ENCODE data around the gene GALR3.
"Not testable (repeated sequence)": the region's sequence is repeated elsewhere in the genome, so short reads cannot be mapped to it uniquely, and the experiment has no call there.

GALR3 gene

DNA sequence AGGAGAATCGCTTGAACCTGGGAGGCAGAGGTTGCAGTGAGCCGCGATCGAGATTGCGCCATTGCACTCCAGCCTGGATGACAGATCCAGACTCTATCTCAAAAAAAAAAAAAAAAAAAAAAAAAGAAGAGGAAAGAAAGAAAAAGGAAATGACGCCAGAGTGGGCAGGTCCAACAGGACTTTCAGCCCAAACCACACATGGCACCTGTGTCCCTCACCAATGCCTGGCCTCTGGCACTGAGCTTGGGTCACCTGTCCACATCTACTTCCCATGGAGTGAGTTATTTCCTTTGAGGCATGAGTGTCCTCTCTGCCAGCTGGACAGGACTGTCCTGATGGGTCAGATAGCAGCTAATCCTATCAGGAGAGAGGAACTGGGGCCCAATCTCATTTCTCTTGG, 30.7 kb upstream of the GALR3 start:
- H3K36me3 ChIP-seq (replicated peaks), result no peaks in the 10 kb centered on the region
- TF ChIP-seq, protein P1, sequence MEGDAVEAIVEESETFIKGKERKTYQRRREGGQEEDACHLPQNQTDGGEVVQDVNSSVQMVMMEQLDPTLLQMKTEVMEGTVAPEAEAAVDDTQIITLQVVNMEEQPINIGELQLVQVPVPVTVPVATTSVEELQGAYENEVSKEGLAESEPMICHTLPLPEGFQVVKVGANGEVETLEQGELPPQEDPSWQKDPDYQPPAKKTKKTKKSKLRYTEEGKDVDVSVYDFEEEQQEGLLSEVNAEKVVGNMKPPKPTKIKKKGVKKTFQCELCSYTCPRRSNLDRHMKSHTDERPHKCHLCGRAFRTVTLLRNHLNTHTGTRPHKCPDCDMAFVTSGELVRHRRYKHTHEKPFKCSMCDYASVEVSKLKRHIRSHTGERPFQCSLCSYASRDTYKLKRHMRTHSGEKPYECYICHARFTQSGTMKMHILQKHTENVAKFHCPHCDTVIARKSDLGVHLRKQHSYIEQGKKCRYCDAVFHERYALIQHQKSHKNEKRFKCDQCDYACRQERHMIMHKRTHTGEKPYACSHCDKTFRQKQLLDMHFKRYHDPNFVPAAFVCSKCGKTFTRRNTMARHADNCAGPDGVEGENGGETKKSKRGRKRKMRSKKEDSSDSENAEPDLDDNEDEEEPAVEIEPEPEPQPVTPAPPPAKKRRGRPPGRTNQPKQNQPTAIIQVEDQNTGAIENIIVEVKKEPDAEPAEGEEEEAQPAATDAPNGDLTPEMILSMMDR (IDR thresholded peaks at IDR 0.05; ENCODE audit: low read depth, low read length, missing control alignments), result no peak
- no peak overlapping the region for H3K4me3 ChIP-seq (ENCODE audit: low read depth, low read length)
- no peak for DNase-seq
- no peaks in the 10 kb centered on the region for H3K27me3 ChIP-seq (replicated peaks)
- in situ Hi-C loops (cut with HindIII; ENCODE audit: low pct_ligation_motif_present, low sequenced_read_pairs), result no loop called here
- no peak overlapping the region for H3K27ac ChIP-seq

GRCh38 chr22:37794376-37794775, 28.8 kb upstream of the GALR3 start:
- Histone ChIP-seq H3K27me3 (replicated peaks) (no peaks in the 10 kb centered on the region), H3K27ac (no peak overlapping the region), H3K36me3 (replicated peaks) (no peaks in the 10 kb centered on the region), H3K4me3 (ENCODE audit: low read depth, low read length) (no peak overlapping the region)
- in situ Hi-C loops (cut with HindIII; ENCODE audit: low pct_ligation_motif_present, low sequenced_read_pairs), result no loop called here
- TF ChIP-seq, protein P1 (IDR thresholded peaks at IDR 0.05; ENCODE audit: low read depth, low read length, missing control alignments), result no peak
- DNase-seq, result no peak

DNA sequence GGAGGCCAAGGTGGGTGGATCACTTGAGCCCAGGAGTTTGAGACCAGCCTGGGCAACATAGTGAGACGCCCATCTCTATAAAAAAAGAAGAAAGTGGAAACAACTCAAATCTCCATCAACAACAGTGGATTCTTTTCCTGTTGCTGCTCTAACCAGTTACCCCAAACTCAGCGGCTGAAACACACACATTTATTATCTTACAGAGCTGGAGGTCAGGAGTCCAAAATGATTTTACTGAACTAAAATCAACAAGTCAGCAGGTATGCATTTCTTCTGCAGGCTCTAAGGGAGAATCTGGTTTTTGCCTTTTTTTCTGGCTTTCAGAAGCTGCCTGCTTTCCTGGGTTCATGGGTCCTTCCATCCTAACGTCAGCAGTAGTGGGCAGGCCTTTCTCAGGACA, 27.1 kb upstream of the GALR3 start:
- Histone ChIP-seq H3K27me3 (replicated peaks) (no peaks in the 10 kb centered on the region), H3K36me3 (replicated peaks) (no peaks in the 10 kb centered on the region), H3K27ac (no peak overlapping the region), H3K4me3 (ENCODE audit: low read depth, low read length) (no peak overlapping the region)
- DNase-seq, result no peak
- in situ Hi-C loops (cut with HindIII; ENCODE audit: low pct_ligation_motif_present, low sequenced_read_pairs), result no loop called here
- TF ChIP-seq, protein P1 (IDR thresholded peaks at IDR 0.05; ENCODE audit: low read depth, low read length, missing control alignments), result no peak

- in situ Hi-C loops (cut with HindIII; ENCODE audit: low pct_ligation_motif_present, low sequenced_read_pairs); H3K27me3 ChIP-seq (replicated peaks); H3K27ac ChIP-seq: not testable (repeated sequence)
Measured at GRCh38 chr22:37797259-37797658, 25.9 kb upstream of the GALR3 start.

GRCh38 chr22:37797874-37798500, 25.2 kb upstream of the GALR3 start:
- Histone ChIP-seq H3K4me3 (ENCODE audit: low read depth, low read length) (no peak overlapping the region), H3K36me3 (replicated peaks) (no peaks in the 10 kb centered on the region), H3K27me3 (replicated peaks) (no peaks in the 10 kb centered on the region), H3K27ac (no peak overlapping the region)
- in situ Hi-C loops (cut with HindIII; ENCODE audit: low pct_ligation_motif_present, low sequenced_read_pairs), result no loop called here
- TF ChIP-seq, protein P1 (IDR thresholded peaks at IDR 0.05; ENCODE audit: low read depth, low read length, missing control alignments), result no peak
- DNase-seq, result no peak

More at GRCh38 chr22:37797259-37797658, 25.9 kb upstream of the GALR3 start:
- H3K36me3 ChIP-seq (replicated peaks); DNase-seq; H3K4me3 ChIP-seq (ENCODE audit: low read depth, low read length): not testable (repeated sequence)

- DNase-seq; H3K27me3 ChIP-seq (replicated peaks); H3K36me3 ChIP-seq (replicated peaks); H3K4me3 ChIP-seq (ENCODE audit: low read depth, low read length); in situ Hi-C loops (cut with HindIII; ENCODE audit: low pct_ligation_motif_present, low sequenced_read_pairs); H3K27ac ChIP-seq: not testable (repeated sequence)
Measured at GRCh38 chr22:37799979-37800378, 23.2 kb upstream of the GALR3 start.

DNA sequence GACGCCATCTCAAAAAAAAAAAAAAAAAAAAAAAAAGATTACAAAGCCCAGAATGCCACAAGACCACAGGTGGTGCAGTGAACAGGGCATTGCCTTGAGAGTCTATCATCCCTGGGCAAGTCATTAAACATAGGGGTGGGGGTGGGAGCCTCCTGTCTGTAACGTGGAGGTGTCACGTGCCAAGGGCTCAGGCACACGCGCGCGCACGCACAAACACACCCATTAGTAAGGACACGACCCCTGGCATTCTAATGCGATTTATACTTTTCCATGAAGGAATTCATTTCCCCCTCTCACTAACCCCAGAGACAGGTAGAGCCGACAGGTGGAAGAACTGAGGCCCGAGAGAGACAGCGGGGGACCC, 21.3 kb upstream of the GALR3 start:
- in situ Hi-C loops (cut with HindIII; ENCODE audit: low pct_ligation_motif_present, low sequenced_read_pairs), result no loop called here
- TF ChIP-seq, protein P1 (IDR thresholded peaks at IDR 0.05; ENCODE audit: low read depth, low read length, missing control alignments), result no peak
- DNase-seq, result no peak
- H3K4me3 ChIP-seq (ENCODE audit: low read depth, low read length), result peak overlapping the region; percentile 60
- no peaks in the 10 kb centered on the region for H3K27me3 ChIP-seq (replicated peaks)
- no peaks in the 10 kb centered on the region for H3K36me3 ChIP-seq (replicated peaks)
- H3K27ac ChIP-seq, result no peak overlapping the region

All from brain microvascular endothelial cell (primary cell).